Measurements from ENCODE around the gene TULP4. TPM values are rescaled to one million over a fixed set of nuclear protein-coding genes. Genes with fewer than 3 reads are reported as not detected.

Gene TULP4
- total RNA-seq, 1 experiment from 2014 or later: 105 TPM

GRCh38 chr6:158384671-158385110 is 72.4 kb downstream of the TULP4 start:
- no peak overlapping the region for H3K27ac Mint-ChIP-seq (ENCODE audit: unreplicated experiment)
- no TSS peak for BruUV-seq (replicated peaks)
- H3K36me3 Mint-ChIP-seq (ENCODE audit: insufficient read depth, unreplicated experiment): no peaks in the 10 kb centered on the region
- H3K4me3 Mint-ChIP-seq (ENCODE audit: low read depth, unreplicated experiment): no peak overlapping the region
- intact Hi-C loops (cut with micrococcal nuclease; ENCODE audit: unreplicated experiment): loop anchor here (10.0 kb wide), 1 partner anchor 140 kb away; no protein-coding TSS in a partner anchor
- H3K9me3 Mint-ChIP-seq (ENCODE audit: low read depth, unreplicated experiment): no peaks in the 10 kb centered on the region
- no peak for TF ChIP-seq CTCF (IDR thresholded peaks at IDR 0.05; ENCODE audit: unreplicated experiment)
- DNase-seq: no peak
- CTCF ChIA-PET: interaction anchor here (0.9 kb wide), 1 partner anchor 57 kb away, joined by 4 read pairs; no protein-coding TSS in a partner anchor
- no peaks in the 10 kb centered on the region for H3K4me1 Mint-ChIP-seq (ENCODE audit: low read depth, unreplicated experiment)
- H3K27me3 Mint-ChIP-seq (ENCODE audit: unreplicated experiment): no peaks in the 10 kb centered on the region

DNA sequence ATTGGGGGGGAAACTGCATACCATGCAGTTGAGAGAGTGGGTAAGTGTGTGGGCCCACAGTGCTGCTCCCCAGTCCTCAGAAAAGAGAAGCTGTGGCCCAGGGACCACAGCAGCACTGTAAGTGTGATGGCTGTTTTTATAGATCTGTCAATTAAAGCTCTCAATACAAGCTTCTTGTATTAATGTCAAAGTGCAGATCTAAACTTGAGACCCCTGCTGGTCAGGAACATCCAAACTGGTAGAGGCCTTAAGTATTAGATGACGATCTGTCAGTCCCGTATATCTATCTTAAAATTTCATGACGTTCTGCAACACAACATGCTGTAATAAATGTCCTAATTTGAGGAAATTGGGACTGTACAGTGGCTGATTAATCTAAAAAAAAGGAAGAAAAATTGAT is 74.8 kb downstream of the TULP4 start:
- BruUV-seq (replicated peaks): no TSS peak
- Mint-ChIP-seq H3K4me3 (ENCODE audit: low read depth, unreplicated experiment) (no peak overlapping the region), H3K4me1 (ENCODE audit: low read depth, unreplicated experiment) (no peaks in the 10 kb centered on the region), H3K36me3 (ENCODE audit: insufficient read depth, unreplicated experiment) (peaks cover 4% of the 10 kb centered on the region), H3K27me3 (ENCODE audit: unreplicated experiment) (no peaks in the 10 kb centered on the region), H3K27ac (ENCODE audit: unreplicated experiment) (no peak overlapping the region), H3K9me3 (ENCODE audit: low read depth, unreplicated experiment) (no peaks in the 10 kb centered on the region)
- TF ChIP-seq CTCF (IDR thresholded peaks at IDR 0.05; ENCODE audit: unreplicated experiment): no peak
- intact Hi-C loops (cut with micrococcal nuclease; ENCODE audit: unreplicated experiment): loop anchor here (10.0 kb wide), 1 partner anchor 142 kb away; no protein-coding TSS in a partner anchor
- no peak for DNase-seq
- CTCF ChIA-PET: interaction anchor here (0.9 to 1.6 kb wide), 3 partner anchors 31 to 173 kb away, joined by 4 to 6 read pairs (median 5); no protein-coding TSS in a partner anchor

DNA sequence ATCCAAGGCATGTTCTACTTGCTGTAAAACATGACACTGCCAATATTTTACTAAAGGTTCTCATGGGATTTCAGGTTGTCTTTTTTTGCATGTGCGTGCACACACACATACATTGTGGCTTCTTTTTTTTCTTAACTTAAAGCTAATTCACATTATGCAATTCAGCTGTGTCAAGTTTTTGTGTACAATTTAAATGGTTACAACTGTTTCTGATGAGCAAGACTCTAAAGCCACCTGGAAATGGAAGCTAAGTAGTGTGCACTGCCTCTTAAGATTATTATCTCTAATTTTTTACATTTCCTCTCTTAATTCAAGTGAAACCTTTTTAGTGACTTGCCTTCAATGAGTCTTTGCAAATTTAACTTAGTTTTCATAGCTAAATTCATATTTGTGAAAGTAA is 75.3 kb downstream of the TULP4 start:
- Mint-ChIP-seq H3K27ac (ENCODE audit: unreplicated experiment) (no peak overlapping the region), H3K9me3 (ENCODE audit: low read depth, unreplicated experiment) (no peaks in the 10 kb centered on the region), H3K36me3 (ENCODE audit: insufficient read depth, unreplicated experiment) (peaks cover 7% of the 10 kb centered on the region), H3K27me3 (ENCODE audit: unreplicated experiment) (no peaks in the 10 kb centered on the region), H3K4me1 (ENCODE audit: low read depth, unreplicated experiment) (no peaks in the 10 kb centered on the region), H3K4me3 (ENCODE audit: low read depth, unreplicated experiment) (no peak overlapping the region)
- TF ChIP-seq CTCF (IDR thresholded peaks at IDR 0.05; ENCODE audit: unreplicated experiment): no peak
- no TSS peak for BruUV-seq (replicated peaks)
- intact Hi-C loops (cut with micrococcal nuclease; ENCODE audit: unreplicated experiment): loop anchor here (10.0 kb wide), 1 partner anchor 143 kb away; no protein-coding TSS in a partner anchor
- CTCF ChIA-PET: interaction anchor here (0.9 to 1.6 kb wide), 3 partner anchors 30 to 173 kb away, joined by 4 to 6 read pairs (median 5); no protein-coding TSS in a partner anchor
- DNase-seq: no peak

DNA sequence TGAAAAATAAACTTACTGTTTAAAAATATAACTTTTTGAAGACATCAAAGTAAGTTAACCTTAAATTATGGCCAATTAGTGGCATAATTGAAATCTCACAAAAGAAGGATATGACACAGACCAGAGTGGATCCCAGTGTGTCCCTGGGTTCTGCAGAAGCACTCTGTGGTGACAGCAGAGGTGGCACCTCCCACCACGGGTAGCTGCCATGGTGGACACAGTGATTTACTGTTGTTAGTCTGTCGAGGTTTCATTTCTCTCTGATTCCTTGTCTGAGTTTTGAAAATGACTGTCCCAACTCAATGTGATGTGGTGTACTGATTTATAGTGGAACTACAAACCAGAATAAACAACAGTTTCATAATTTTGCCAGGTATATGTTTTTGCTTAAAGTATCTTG is 76.5 kb downstream of the TULP4 start:
- no peak for TF ChIP-seq CTCF (IDR thresholded peaks at IDR 0.05; ENCODE audit: unreplicated experiment)
- Mint-ChIP-seq H3K36me3 (ENCODE audit: insufficient read depth, unreplicated experiment) (peaks cover 7% of the 10 kb centered on the region), H3K4me1 (ENCODE audit: low read depth, unreplicated experiment) (no peaks in the 10 kb centered on the region), H3K4me3 (ENCODE audit: low read depth, unreplicated experiment) (no peak overlapping the region), H3K27ac (ENCODE audit: unreplicated experiment) (no peak overlapping the region), H3K27me3 (ENCODE audit: unreplicated experiment) (no peaks in the 10 kb centered on the region), H3K9me3 (ENCODE audit: low read depth, unreplicated experiment) (peaks cover 2% of the 10 kb centered on the region)
- intact Hi-C loops (cut with micrococcal nuclease; ENCODE audit: unreplicated experiment): loop anchor here (10.0 kb wide), 1 partner anchor 144 kb away; no protein-coding TSS in a partner anchor
- BruUV-seq (replicated peaks): no TSS peak
- CTCF ChIA-PET: no interaction called here
- DNase-seq: no peak
